A172 (cell line): ENCODE measurements around the gene IL22RA2. TPM values are rescaled to one million over a fixed set of nuclear protein-coding genes. Genes with fewer than 3 reads are reported as not detected.

Experiments used
- DNase-seq: peaks from one replicate; pipeline ENCODE4 v3.0.0-alpha.2; 2015; ENCODE audit warnings: low spot score
- total RNA-seq: library from RNA; depleted of rRNA; stranded (reverse); fragments of >200 nt; shearing (Covaris generic); gene quantifications from 2 replicates; pipeline ENCODE4 v1.2.3, GENCODE V29; 2014

IL22RA2 gene
- total RNA-seq, 1 experiment from 2014 or later, result not detected

DNA sequence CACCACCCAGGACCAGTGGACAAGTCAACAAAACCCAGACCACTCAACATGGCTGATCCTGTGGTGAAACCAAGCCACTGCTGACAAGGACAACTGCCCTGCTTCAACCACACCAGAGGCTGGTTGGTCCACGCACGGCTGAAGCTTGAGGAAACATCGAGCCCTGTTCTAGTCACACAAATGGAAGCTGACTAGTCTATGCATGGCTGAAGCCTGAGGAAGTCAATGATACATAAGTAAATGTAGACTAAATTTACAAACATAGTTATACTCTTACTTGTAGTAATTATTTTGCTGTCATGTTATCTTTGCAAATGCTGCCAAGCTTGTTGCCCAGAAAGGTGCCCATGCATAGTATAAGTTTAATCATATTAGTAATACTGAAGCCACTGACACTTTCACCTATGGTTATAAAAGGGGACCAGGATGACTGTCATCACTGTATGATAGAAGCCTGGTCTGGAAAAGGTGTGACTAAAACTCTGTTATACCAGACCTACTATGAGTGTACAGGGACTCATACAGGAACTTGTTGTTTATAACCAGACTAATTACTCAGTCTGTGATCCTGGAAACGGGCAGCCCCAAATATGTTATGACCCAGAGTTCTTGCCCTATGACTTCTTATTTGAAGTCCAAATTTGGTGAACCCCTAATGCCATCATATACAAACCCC, 5.6 kb downstream of the IL22RA2 start:
- no peak for DNase-seq

DNA sequence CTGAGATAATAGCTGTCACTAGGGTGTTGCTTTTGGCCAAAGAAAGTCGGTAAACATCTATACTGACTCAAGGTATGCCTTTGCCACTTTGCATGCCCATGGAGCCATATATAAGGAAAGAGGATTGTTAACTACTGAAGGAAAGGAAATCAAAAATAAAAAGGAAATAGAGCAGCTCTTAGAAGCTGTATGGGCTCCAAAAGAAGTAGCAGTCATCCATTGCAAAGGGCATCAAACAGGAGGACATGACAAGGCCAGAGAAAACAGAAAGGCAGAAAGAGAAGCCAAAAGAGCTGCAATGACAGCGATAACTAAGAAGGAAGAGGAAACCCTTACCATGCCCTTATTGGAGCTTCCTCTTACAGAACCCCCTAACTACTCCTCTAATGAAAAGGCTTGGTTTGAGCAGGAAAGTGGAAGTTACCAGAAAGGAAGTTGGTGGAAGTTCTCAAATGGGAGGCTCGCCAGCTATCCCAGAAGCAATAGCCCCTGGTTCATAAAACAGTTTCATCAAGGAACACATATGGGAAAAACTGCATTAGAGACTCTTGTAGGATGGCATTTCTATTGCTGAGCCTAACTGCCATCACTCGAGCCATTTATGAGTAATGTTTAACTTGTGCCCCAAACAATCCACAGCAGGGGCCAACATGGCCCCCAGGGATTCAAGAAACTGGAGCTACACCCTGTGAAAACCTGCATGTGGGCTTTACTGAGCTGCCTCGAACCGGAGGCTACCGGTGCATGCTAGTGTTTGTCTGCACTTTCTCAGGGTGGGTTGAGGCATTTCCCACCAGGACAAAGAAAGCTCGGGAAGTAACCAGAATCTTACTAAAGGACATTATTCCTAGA, 7.0 kb downstream of the IL22RA2 start:
- DNase-seq, result no peak

- peak; percentile 14 for DNase-seq
These were observed 7.8 kb downstream of the IL22RA2 start for GRCh38 chr6:137165375-137166246.

- DNase-seq, result no peak
These were observed 9.6 kb downstream of the IL22RA2 start for GRCh38 chr6:137163732-137164318.

DNA sequence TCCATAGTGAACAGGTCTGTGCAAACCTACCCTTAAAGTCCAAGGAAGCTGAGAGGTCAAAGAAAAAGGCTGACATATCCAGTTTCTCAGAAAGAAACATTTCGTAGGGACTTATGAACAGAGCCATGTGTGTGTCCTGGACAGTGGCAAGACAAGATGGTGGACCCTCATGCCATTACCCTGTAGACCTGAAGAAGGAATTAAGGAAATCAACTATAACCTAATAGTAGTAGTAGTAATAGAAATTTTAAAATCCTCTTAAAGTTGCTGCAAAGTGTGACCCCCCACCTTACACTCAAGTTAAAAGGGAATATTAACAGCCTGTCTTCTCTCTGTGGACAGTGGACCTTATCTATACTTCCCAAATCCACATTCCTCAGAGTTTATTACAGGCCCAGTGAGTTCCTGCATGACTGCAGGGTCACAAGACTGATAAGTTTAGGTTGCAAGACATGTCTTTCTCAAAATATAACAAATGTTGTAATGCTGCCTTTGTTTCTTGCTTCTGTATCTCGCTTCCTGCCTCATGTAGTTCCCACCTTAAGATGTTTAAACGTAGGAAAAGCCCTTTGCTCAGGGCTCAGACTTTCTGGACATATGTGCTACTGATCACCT, 10.6 kb downstream of the IL22RA2 start:
- no peak for DNase-seq

GRCh38 chr6:137161949-137162348, 11.5 kb downstream of the IL22RA2 start:
- DNase-seq, result no peak

- peak; percentile 83 for DNase-seq
These were observed 12.7 kb downstream of the IL22RA2 start for GRCh38 chr6:137160763-137161162.

GRCh38 chr6:137159912-137160311, 13.5 kb downstream of the IL22RA2 start:
- no peak for DNase-seq

DNA sequence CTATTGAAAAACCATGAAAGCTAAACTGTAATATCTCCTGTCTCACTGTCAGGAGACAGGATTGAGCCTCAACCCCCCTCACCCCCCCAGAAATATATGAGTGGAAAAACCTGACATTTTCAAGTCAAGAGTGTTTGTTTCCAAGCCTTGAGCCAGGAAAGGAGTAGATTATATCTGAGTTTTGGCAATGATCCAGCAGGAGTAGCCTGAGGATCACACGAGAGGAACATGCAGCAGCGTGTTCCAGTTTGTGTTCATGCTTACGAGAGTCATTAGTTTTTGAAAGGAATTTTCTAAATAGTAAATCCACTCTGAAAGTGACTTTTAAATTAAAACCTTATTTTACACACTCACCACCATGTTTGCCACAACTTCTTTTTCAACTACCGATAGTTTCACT, 15.8 kb downstream of the IL22RA2 start:
- DNase-seq, result no peak

- no peak for DNase-seq
These were observed 16.8 kb downstream of the IL22RA2 start for GRCh38 chr6:137156650-137157049.

DNA sequence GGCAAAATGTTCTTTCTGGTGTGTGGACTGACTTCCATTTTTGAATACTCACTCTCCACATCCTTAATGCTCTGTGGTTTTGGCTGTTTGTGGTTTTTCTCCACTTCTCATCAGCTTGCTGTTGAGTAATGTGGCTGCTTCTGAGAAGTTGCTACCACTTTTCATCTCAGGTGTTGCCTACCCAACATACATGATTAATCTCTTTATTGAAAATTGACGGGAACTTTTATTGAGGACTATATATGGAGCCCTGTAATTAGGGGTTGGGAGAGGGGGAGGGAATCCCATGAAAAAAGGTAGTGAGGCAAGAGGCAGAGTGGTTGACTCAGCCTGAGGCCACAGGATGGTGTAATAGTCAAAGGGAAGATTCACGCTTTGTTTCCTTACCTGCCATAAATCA, 17.6 kb downstream of the IL22RA2 start:
- DNase-seq, result peak; percentile 68

GRCh38 chr6:137150072-137150471, 23.4 kb downstream of the IL22RA2 start:
- no peak for DNase-seq

- no peak for DNase-seq
These were observed 24.4 kb downstream of the IL22RA2 start for GRCh38 chr6:137149035-137149393.

DNA sequence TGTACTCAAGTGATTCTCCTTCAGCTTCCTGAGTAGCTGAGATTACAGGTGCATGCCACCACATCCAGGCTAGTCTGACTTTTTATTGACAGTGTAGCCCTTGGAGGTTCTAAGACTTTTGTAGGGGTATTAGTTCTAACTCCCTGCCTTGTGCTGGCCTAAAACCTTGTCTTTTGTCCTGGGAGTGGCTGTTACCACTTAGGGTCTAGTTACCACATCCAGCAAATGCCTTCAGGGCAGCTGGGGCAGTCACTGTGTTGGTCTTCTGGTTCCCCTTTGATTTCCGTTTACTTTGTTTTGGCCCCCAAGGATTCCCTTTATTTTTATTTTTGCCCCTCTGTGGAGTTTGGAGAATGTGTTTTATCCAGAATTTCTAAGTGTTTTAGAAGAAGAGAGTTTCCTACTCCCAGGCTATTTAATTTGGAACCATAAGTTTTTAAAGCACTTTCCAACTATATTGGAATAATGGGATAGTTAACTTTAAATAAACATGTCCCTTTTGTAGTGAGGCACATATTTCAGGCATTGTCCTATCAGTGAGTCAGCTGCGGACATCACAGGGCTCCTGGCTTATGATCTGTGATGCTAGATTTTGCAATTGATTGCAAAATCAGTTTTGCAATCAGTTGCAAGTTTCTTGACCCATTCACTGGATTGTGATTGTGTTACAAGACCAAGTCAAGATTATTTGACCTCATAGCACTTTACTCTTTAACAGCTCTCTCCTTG, 25.0 kb downstream of the IL22RA2 start:
- no peak for DNase-seq

- no peak for DNase-seq
These were observed 26.2 kb downstream of the IL22RA2 start for GRCh38 chr6:137147195-137147594.

GRCh38 chr6:137146206-137146605, 27.2 kb downstream of the IL22RA2 start:
- DNase-seq, result no peak

DNA sequence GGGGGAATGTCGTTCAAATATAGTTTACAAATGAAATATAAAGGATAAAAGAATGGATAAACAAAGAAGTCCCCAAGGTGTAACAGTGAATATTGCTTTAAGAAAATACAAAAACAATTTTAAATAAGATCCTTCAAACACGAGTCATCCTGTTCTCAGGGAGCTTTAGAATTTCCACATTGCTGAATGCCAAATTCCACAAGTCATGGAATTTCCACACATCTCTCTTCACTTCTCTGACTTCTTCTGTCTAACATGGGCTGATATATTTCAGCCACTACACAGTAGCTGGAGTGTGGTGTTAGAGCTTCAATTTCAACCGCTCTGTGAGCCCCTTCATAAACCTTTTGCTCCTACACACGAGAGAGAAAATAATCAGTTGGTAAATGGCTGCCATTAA, 28.0 kb downstream of the IL22RA2 start:
- no peak for DNase-seq

DNA sequence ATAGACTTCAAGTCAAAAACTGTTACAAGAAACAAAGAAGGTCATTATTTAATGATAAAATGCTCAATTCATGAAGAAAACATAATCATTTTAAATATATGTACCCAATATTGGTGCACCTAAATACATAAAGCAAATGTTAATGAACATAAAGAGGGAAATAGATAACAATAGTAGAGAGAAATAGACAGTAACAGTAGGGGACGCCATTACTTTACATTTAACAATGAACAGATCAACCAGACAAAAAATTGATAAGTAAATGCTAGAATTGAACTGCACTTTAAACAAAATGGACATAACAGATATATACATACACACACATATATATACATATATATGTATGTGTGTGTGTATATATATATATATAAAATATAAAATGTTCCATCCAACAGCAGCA, 37.4 kb downstream of the IL22RA2 start:
- DNase-seq, result no peak

DNA sequence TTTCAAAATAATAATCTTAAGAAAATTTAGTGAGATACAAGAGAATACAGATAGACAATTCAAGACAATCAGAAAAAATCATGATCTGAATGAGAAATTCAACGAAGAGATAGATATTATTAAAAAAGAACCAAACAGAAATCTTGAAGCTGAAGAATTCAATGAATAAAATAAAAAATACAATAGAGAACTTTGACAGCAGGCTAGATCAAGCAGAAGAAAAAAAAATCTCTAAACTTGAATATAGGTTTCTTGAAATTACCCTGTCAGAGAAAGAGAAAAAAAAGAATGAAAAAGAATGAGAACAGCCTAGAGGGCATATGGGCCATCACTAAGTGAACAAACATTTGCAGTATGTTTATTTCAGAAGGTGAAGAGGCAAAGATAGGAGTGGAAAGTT, 39.0 kb downstream of the IL22RA2 start:
- no peak for DNase-seq

DNA sequence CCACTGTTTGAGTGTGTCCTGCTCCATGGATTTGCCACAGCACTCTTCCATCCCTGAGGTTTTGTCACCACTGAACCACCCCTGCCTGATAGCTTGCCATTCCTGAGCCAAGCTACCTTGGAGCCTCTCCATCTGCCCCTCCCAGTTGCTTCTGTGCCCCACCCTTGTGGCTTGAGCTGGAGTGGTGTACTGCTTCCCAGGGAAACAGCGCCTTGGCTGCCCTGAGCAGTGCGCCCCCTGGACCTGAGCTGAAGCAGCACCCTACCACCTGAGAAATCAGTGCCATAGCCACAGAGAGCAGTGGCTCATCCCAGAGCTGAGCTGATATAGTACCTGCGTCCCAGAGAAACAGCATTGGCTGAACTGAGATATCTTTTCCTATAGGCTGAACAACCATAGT, 40.3 kb downstream of the IL22RA2 start:
- no peak for DNase-seq
